Coronary artery (tissue), 2 donors: ENCODE measurements around the gene HTR7.

Source experiments
- DNase-seq: peaks from one replicate; pipeline ENCODE4 v3.0.0-alpha.2; 2017; ENCODE audit warnings: low spot score
- H3K27ac ChIP-seq, 2 donors: fragments of 200-600 bp; sonication (generic); one replicate each; pipeline ENCODE4 v1.5.1; 2016 to 2019
- H3K4me3 ChIP-seq: fragments of 200-600 bp; sonication (generic); 2 replicates; pipeline ENCODE4 v1.5.1; 2016; ENCODE audit warnings: mild to moderate bottlenecking, moderate library complexity
- CTCF ChIP-seq: fragments of 200-600 bp; sonication (generic); IDR thresholded peaks from one replicate; pipeline ENCODE4 v1.5.1; 2019; ENCODE audit warnings: antibody characterized with exemption

HTR7 gene

GRCh38 chr10:90859321-90859751 lies 1.5 kb upstream of the HTR7 start:
- no peak for DNase-seq
- Histone ChIP-seq H3K4me3 (no peak overlapping the region), H3K27ac (no peak overlapping the region)
- no peak for TF ChIP-seq CTCF

- TF ChIP-seq CTCF = no peak
- DNase-seq = no peak
- peak overlapping the region; percentile 86 for H3K4me3 ChIP-seq
- peak overlapping the region in 1 of 2 donors; percentile 12 for H3K27ac ChIP-seq
These were observed 676 bp upstream of the HTR7 start for GRCh38 chr10:90858461-90858968.

- H3K4me3 ChIP-seq = peak overlapping the region; percentile 86
- H3K27ac ChIP-seq = peak overlapping the region; percentile 35 to 79
- no peak for DNase-seq
- no peak for TF ChIP-seq CTCF
These were observed 740 bp downstream of the HTR7 start for GRCh38 chr10:90856964-90857634.

- TF ChIP-seq CTCF = no peak
- DNase-seq = no peak
- Histone ChIP-seq H3K4me3 (peak overlapping the region; percentile 86), H3K27ac (no peak overlapping the region)
These were observed 1.6 kb downstream of the HTR7 start for GRCh38 chr10:90856261-90856660.

- TF ChIP-seq CTCF = no peak
- no peak overlapping the region for H3K4me3 ChIP-seq
- no peak for DNase-seq
- no peak overlapping the region for H3K27ac ChIP-seq
These were observed 2.7 kb downstream of the HTR7 start for GRCh38 chr10:90855126-90855525.

- Histone ChIP-seq H3K4me3 (no peak overlapping the region), H3K27ac (no peak overlapping the region)
- no peak for DNase-seq
- TF ChIP-seq CTCF = no peak
These were observed 7.7 kb downstream of the HTR7 start for GRCh38 chr10:90849956-90850749.
